Measurements from ENCODE around the gene SOCS7.

GRCh38 chr17:38339891-38340290, 11.8 kb upstream of the SOCS7 start:
- TF ChIP-seq EZH2 (IDR thresholded peaks at IDR 0.05; ENCODE audit: insufficient read depth, poor library complexity, severe bottlenecking) (no peak), EZH2phosphoT487 (IDR thresholded peaks at IDR 0.05; ENCODE audit: insufficient read depth, low read depth) (no peak)
